ENCODE measurements around the gene ATP9B.
"Not testable (repeated sequence)": the region's sequence is repeated elsewhere in the genome, so short reads cannot be mapped to it uniquely, and the experiment has no call there.

Gene ATP9B

GRCh38 chr18:79246309-79247108, 177.3 kb downstream of the ATP9B start:
- DNase-seq, result peak; percentile 80

- no peak for DNase-seq
Observed at GRCh38 chr18:79248495-79249060, 179.4 kb downstream of the ATP9B start.

- no peak for DNase-seq
Observed at GRCh38 chr18:79250301-79250981, 181.2 kb downstream of the ATP9B start.

GRCh38 chr18:79251021-79251420, 181.8 kb downstream of the ATP9B start:
- DNase-seq, result no peak

- no peak for DNase-seq
Observed at GRCh38 chr18:79252904-79253633, 183.9 kb downstream of the ATP9B start.

GRCh38 chr18:79257480-79257879, 188.3 kb downstream of the ATP9B start:
- DNase-seq, result no peak

GRCh38 chr18:79258447-79258846, 189.3 kb downstream of the ATP9B start:
- no peak for DNase-seq

- no peak for DNase-seq
Observed at GRCh38 chr18:79259218-79259617, 190.0 kb downstream of the ATP9B start.

- DNase-seq, result no peak
Observed at GRCh38 chr18:79260023-79260422, 190.8 kb downstream of the ATP9B start.

- DNase-seq, result no peak
Observed at GRCh38 chr18:79260510-79260909, 191.3 kb downstream of the ATP9B start.

GRCh38 chr18:79265068-79265467, 195.9 kb downstream of the ATP9B start:
- DNase-seq, result not testable (repeated sequence)

- DNase-seq, result not testable (repeated sequence)
Observed at GRCh38 chr18:79271812-79272211, 202.6 kb downstream of the ATP9B start.

- no peak for DNase-seq
Observed at GRCh38 chr18:79272916-79273315, 203.7 kb downstream of the ATP9B start.

GRCh38 chr18:79274823-79275222, 205.6 kb downstream of the ATP9B start:
- DNase-seq, result no peak

GRCh38 chr18:79275461-79275860, 206.3 kb downstream of the ATP9B start:
- no peak for DNase-seq

GRCh38 chr18:79275992-79276391, 206.8 kb downstream of the ATP9B start:
- DNase-seq, result peak; percentile 9

GRCh38 chr18:79278896-79279295, 209.7 kb downstream of the ATP9B start:
- no peak for DNase-seq

- DNase-seq, result no peak
Observed at GRCh38 chr18:79283131-79283810, 214.1 kb downstream of the ATP9B start.

GRCh38 chr18:79283929-79284328, 214.7 kb downstream of the ATP9B start:
- no peak for DNase-seq

GRCh38 chr18:79285191-79285590, 216.0 kb downstream of the ATP9B start:
- DNase-seq, result not testable (repeated sequence)

- DNase-seq, result not testable (repeated sequence)
Observed at GRCh38 chr18:79290409-79290808, 221.2 kb downstream of the ATP9B start.

GRCh38 chr18:79290876-79291275, 221.7 kb downstream of the ATP9B start:
- no peak for DNase-seq

- no peak for DNase-seq
Observed at GRCh38 chr18:79294235-79294634, 225.0 kb downstream of the ATP9B start.

Measured in stimulated activated CD4-positive, alpha-beta T cell treated with anti-CD3 and anti-CD28 coated beads, Interleukin-1b, Interleukin-23, amount 100 ng/mL, for 48 hours (primary cell).